MCF 10A (cell line): ENCODE results near the gene LDB2. TPM values are rescaled to one million over a fixed set of nuclear protein-coding genes. Genes with fewer than 3 reads are reported as not detected.

Experiments
- BruUV-seq: library from RNA; stranded (reverse); fragments of 400-500 nt; replicated peaks from 2 replicates; lab custom pipeline; 2021; lab: Mats Ljungman, UMichigan
- CTCF ChIA-PET: fragments of 300-600 bp; sonication (Branson Sonifier 250); formaldehyde crosslinking; extraction: SDS; loops from one replicate; lab custom pipeline; 2021; ENCODE audit warnings: antibody characterized with exemption, inconsistent platforms; lab: Yijun Ruan, JAX
- POLR2A ChIA-PET: fragments of 300-600, 350-650 bp; sonication (Branson Sonifier 250); formaldehyde crosslinking; extraction: SDS; loops from one replicate; lab custom pipeline; 2020; ENCODE audit warnings: antibody characterized with exemption, inconsistent platforms; lab: Yijun Ruan, JAX
- DNase-seq: peaks from one replicate; pipeline ENCODE4 v3.0.0-alpha.2; 2018; ENCODE audit not compliant: unreplicated experiment
- H3K27ac Mint-ChIP-seq: one replicate; pipeline ENCODE4 v1.8.0; 2022; ENCODE audit warnings: mild to moderate bottlenecking, low read depth, mixed read lengths; ENCODE audit not compliant: unreplicated experiment
- H3K27me3 Mint-ChIP-seq: one replicate; pipeline ENCODE4 v1.8.0; 2022; ENCODE audit warnings: mixed read lengths; ENCODE audit not compliant: insufficient read depth, unreplicated experiment
- H3K36me3 Mint-ChIP-seq: one replicate; pipeline ENCODE4 v1.8.0; 2022; ENCODE audit warnings: mild to moderate bottlenecking, moderate library complexity, mixed read lengths; ENCODE audit not compliant: insufficient read depth, unreplicated experiment
- H3K4me1 Mint-ChIP-seq: one replicate; pipeline ENCODE4 v1.8.0; 2022; ENCODE audit warnings: mixed read lengths; ENCODE audit not compliant: insufficient read depth, unreplicated experiment
- H3K4me3 Mint-ChIP-seq: one replicate; pipeline ENCODE4 v1.8.0; 2022; ENCODE audit warnings: mild to moderate bottlenecking, moderate library complexity, mixed read lengths; ENCODE audit not compliant: unreplicated experiment
- H3K9me3 Mint-ChIP-seq: one replicate; pipeline ENCODE4 v1.8.0; 2022; ENCODE audit warnings: mixed read lengths; ENCODE audit not compliant: unreplicated experiment
- CTCF ChIP-seq: fragments of 200-600 bp; IDR thresholded peaks from one replicate; pipeline ENCODE4 v1.8.0; 2022; ENCODE audit warnings: antibody characterized with exemption, mild to moderate bottlenecking; ENCODE audit not compliant: unreplicated experiment
- intact Hi-C: fragments of 100-400 bp; cut with micrococcal nuclease; formaldehyde crosslinking; loops from 2 replicates; pipeline ENCODE4 v1.14.1; 2022
- total RNA-seq: library from RNA; stranded (reverse); gene quantifications from 2 replicates; pipeline ENCODE4 v1.2.3, GENCODE V29; 2022

The LDB2 gene
- total RNA-seq, 1 experiment from 2014 or later = not detected

DNA sequence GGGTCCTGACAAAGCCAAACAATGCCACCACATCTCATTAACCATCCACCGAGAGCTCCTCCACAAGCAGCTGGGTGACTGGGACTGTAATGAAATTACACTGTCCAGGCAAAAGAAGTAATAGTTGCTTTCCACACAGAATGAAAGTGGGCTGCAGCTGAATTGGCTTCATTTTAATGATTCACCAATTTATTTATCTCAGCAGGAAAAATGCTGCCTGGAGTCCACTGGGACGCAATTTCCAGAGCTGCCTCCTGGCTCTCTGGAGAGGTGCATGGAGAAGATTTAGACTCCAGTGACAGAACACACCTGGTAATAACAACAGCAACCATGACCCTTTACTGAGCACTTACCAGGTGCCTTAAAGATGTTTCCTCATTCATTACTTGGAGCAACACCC is 226.7 kb downstream of the LDB2 start:
- DNase-seq = no peak

GRCh38 chr4:16670727-16671126 is 227.7 kb downstream of the LDB2 start:
- ChIA-PET CTCF (interaction anchor here (0.6 to 1.5 kb wide), 6 partner anchors 10 to 378 kb away, joined by 3 to 5 read pairs (median 4); no protein-coding TSS in a partner anchor), POLR2A (interaction anchor here (0.6 kb wide), 1 partner anchor 99 kb away, joined by 3 read pairs; no protein-coding TSS in a partner anchor)
- Mint-ChIP-seq H3K27me3 (peaks cover 25% of the 10 kb centered on the region), H3K27ac (no peak overlapping the region), H3K36me3 (no peaks in the 10 kb centered on the region), H3K4me3 (no peak overlapping the region), H3K4me1 (peaks cover 11% of the 10 kb centered on the region), H3K9me3 (no peaks in the 10 kb centered on the region)
- intact Hi-C loops = no loop called here
- no peak for DNase-seq
- no TSS peak for BruUV-seq
- no peak for TF ChIP-seq CTCF

More for the DNA sequence above, 226.7 kb downstream of the LDB2 start:
- no TSS peak for BruUV-seq
- H3K4me3 Mint-ChIP-seq = no peak overlapping the region
- no peak overlapping the region for H3K27ac Mint-ChIP-seq
- ChIA-PET CTCF (interaction anchor here (0.6 to 1.5 kb wide), 3 partner anchors 29 to 590 kb away, joined by 3 to 5 read pairs (median 3); no protein-coding TSS in a partner anchor), POLR2A (interaction anchor here (0.7 kb wide), 1 partner anchor 94 kb away, joined by 3 read pairs; no protein-coding TSS in a partner anchor)
- intact Hi-C loops = no loop called here
- H3K27me3 Mint-ChIP-seq = peaks cover 25% of the 10 kb centered on the region
- peaks cover 11% of the 10 kb centered on the region for H3K4me1 Mint-ChIP-seq
- no peak for TF ChIP-seq CTCF
- H3K36me3 Mint-ChIP-seq = no peaks in the 10 kb centered on the region
- H3K9me3 Mint-ChIP-seq = no peaks in the 10 kb centered on the region

GRCh38 chr4:16669036-16669435 is 229.4 kb downstream of the LDB2 start:
- intact Hi-C loops = no loop called here
- POLR2A ChIA-PET = interaction anchor here (0.6 kb wide), 1 partner anchor 22 kb away, joined by 3 read pairs; no protein-coding TSS in a partner anchor

DNA sequence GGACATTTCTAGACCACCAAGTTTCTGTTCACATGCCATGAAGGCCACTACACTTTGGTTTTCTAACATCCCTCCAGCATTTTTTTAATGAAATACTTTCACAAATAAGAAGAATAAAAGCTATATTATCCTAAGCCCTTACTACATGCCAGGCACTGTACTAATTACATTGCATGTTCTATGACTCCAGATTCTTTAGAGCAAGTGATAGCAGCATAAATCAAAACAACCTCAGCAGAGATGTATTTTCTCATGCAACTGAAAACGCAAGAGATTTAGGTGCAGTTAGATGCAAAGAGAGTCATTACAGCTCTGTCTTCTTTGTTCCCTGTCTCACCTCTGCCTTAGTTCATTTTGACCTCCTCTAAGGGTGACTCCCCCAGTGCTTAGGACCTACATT is 230.0 kb downstream of the LDB2 start:
- Mint-ChIP-seq H3K9me3 (no peaks in the 10 kb centered on the region), H3K27me3 (peaks cover 14% of the 10 kb centered on the region), H3K4me3 (no peak overlapping the region), H3K4me1 (peaks cover 17% of the 10 kb centered on the region), H3K36me3 (no peaks in the 10 kb centered on the region), H3K27ac (no peak overlapping the region)
- intact Hi-C loops = no loop called here
- TF ChIP-seq CTCF = no peak
- DNase-seq = no peak
- POLR2A ChIA-PET = no interaction called here
- no TSS peak for BruUV-seq
- CTCF ChIA-PET = interaction anchor here (0.7 to 1.2 kb wide), 2 partner anchors 25 to 207 kb away, joined by 3 to 8 read pairs; no protein-coding TSS in a partner anchor

More at GRCh38 chr4:16669036-16669435, 229.4 kb downstream of the LDB2 start:
- no peak overlapping the region for H3K27ac Mint-ChIP-seq
- peak; percentile 16 for DNase-seq
- peaks cover 19% of the 10 kb centered on the region for H3K27me3 Mint-ChIP-seq
- CTCF ChIA-PET = interaction anchor here (0.7 to 1.2 kb wide), 3 partner anchors 26 to 362 kb away, joined by 3 to 8 read pairs (median 3); no protein-coding TSS in a partner anchor
- no peaks in the 10 kb centered on the region for H3K9me3 Mint-ChIP-seq
- no peak for TF ChIP-seq CTCF
- H3K36me3 Mint-ChIP-seq = no peaks in the 10 kb centered on the region
- H3K4me3 Mint-ChIP-seq = no peak overlapping the region
- no TSS peak for BruUV-seq
- H3K4me1 Mint-ChIP-seq = peaks cover 11% of the 10 kb centered on the region
